IMR-90 (cell line): ENCODE measurements around the gene ZFPM1. TPM values are rescaled to one million over a fixed set of nuclear protein-coding genes. Genes with fewer than 3 reads are reported as not detected.

Source experiments
- ATAC-seq: fragments of 200-7000 bp; cut with Tn5 transposase; 2 replicates; pipeline ENCODE4 v1.9.1; 2020; ENCODE audit warnings: low read depth, mild to moderate bottlenecking, moderate library complexity
- BruUV-seq: library from RNA; stranded (reverse); fragments of 400-500 nt; replicated peaks from 2 replicates; lab custom pipeline; 2021; lab: Mats Ljungman, UMichigan
- CTCF ChIA-PET: fragments of 300-600 bp; formaldehyde crosslinking; extraction: SDS; loops from one replicate; lab custom pipeline; 2021; ENCODE audit warnings: antibody characterized with exemption; lab: Yijun Ruan, JAX
- POLR2A ChIA-PET: fragments of 300-600 bp; sonication (Branson Sonifier 250); formaldehyde crosslinking; loops from one replicate; lab custom pipeline; 2022; ENCODE audit warnings: antibody characterized with exemption; ENCODE audit not compliant: unreplicated experiment; lab: Charles Lee
- DNase-seq: peaks from one replicate; pipeline ENCODE4 v3.0.0; 2013
- H2AFZ ChIP-seq: replicated peaks from 2 replicates; pipeline ENCODE3; 2013; ENCODE audit warnings: low read length, mild to moderate bottlenecking; ENCODE audit not compliant: poor library complexity
- H2AK5ac ChIP-seq: 2 replicates; pipeline ENCODE4 v1.6.1; 2013; ENCODE audit warnings: low read depth, low read length, inconsistent platforms
- H2AK9ac ChIP-seq: replicated peaks from 2 replicates; pipeline ENCODE3; 2013; ENCODE audit warnings: mild to moderate bottlenecking, low read depth, low read length, moderate library complexity; ENCODE audit not compliant: poor library complexity
- H2BK120ac ChIP-seq: 2 replicates; pipeline ENCODE4 v1.6.1; 2013; ENCODE audit warnings: low read depth, low read length, inconsistent platforms
- H2BK15ac ChIP-seq: 3 replicates; pipeline ENCODE4 v1.6.1; 2013; ENCODE audit warnings: low read depth, low read length, inconsistent platforms
- H2BK20ac ChIP-seq: 2 replicates; pipeline ENCODE4 v1.6.1; 2013; ENCODE audit warnings: low read depth, mild to moderate bottlenecking, inconsistent platforms, low read length, moderate library complexity
- H2BK5ac ChIP-seq: 2 replicates; pipeline ENCODE4 v1.6.1; 2013; ENCODE audit warnings: mild to moderate bottlenecking, low read depth, low read length, inconsistent platforms; ENCODE audit not compliant: poor library complexity, severe bottlenecking
- H3K14ac ChIP-seq: replicated peaks from 2 replicates; pipeline ENCODE4 v1.6.1; 2013; ENCODE audit warnings: low read depth, low read length, inconsistent platforms
- H3K18ac ChIP-seq: 2 replicates; pipeline ENCODE4 v1.6.1; 2013; ENCODE audit warnings: low read depth, low read length, control low read depth
- H3K23ac ChIP-seq: 2 replicates; pipeline ENCODE4 v1.6.1; 2013; ENCODE audit warnings: low read depth, low read length, inconsistent platforms
- H3K27ac ChIP-seq: 2 replicates; pipeline ENCODE4 v1.5.1; 2013; ENCODE audit warnings: mild to moderate bottlenecking, control low read depth, low read length; ENCODE audit not compliant: insufficient read depth
- H3K27me3 ChIP-seq: 2 replicates; pipeline ENCODE4 v1.6.1; 2013; ENCODE audit warnings: low read length; ENCODE audit not compliant: control insufficient read depth, insufficient read depth
- H3K36me3 ChIP-seq: 2 replicates; pipeline ENCODE4 v1.6.1; 2013; ENCODE audit warnings: low read length, mixed read lengths; ENCODE audit not compliant: control insufficient read depth, insufficient read depth
- H3K4ac ChIP-seq: 2 replicates; pipeline ENCODE4 v1.6.1; 2013; ENCODE audit warnings: low read depth, low read length, inconsistent platforms
- H3K4me1 ChIP-seq: 2 replicates; pipeline ENCODE4 v1.6.1; 2013; ENCODE audit warnings: low read length, mixed read lengths; ENCODE audit not compliant: control insufficient read depth, insufficient read depth
- H3K4me2 ChIP-seq: 2 replicates; pipeline ENCODE4 v1.6.1; 2013; ENCODE audit warnings: low read depth, mild to moderate bottlenecking, control low read depth, low read length, moderate library complexity
- H3K4me3 ChIP-seq: 2 replicates; pipeline ENCODE4 v1.5.1; 2013; ENCODE audit warnings: low read depth, mild to moderate bottlenecking, control low read depth, low read length, moderate library complexity; ENCODE audit not compliant: insufficient read depth
- H3K56ac ChIP-seq: 2 replicates; pipeline ENCODE4 v1.6.1; 2013; ENCODE audit warnings: low read length, inconsistent platforms; ENCODE audit not compliant: insufficient read depth; ENCODE audit errors: extremely low read depth
- H3K79me1 ChIP-seq, 2 experiments: 2 replicates each; pipeline ENCODE4 v1.6.1; 2013; ENCODE audit warnings: low read length in 2 of 2, inconsistent platforms in 1 of 2, low read depth in 1 of 2
- H3K9ac ChIP-seq: 2 replicates; pipeline ENCODE4 v1.6.1; 2013; ENCODE audit warnings: low read depth, low read length, control low read depth
- H3K9me1 ChIP-seq: 2 replicates; pipeline ENCODE4 v1.6.1; 2013; ENCODE audit warnings: low read length, inconsistent platforms; ENCODE audit not compliant: insufficient read depth
- H3K9me3 ChIP-seq: 2 replicates; pipeline ENCODE4 v1.6.1; 2013; ENCODE audit warnings: low read length; ENCODE audit not compliant: control insufficient read depth, insufficient read depth
- H4K20me1 ChIP-seq: 2 replicates; pipeline ENCODE4 v1.6.1; 2013; ENCODE audit warnings: low read length, inconsistent platforms; ENCODE audit not compliant: insufficient read depth
- H4K5ac ChIP-seq: 2 replicates; pipeline ENCODE4 v1.6.1; 2013; ENCODE audit warnings: mild to moderate bottlenecking, low read depth, low read length, control low read depth
- H4K8ac ChIP-seq, 2 experiments: 2 replicates each; pipeline ENCODE4 v1.6.1; 2013; ENCODE audit warnings: low read depth in 2 of 2, low read length in 2 of 2, control low read depth in 1 of 2, inconsistent platforms in 1 of 2
- H4K91ac ChIP-seq: 2 replicates; pipeline ENCODE4 v1.6.1; 2013; ENCODE audit warnings: low read depth, low read length, inconsistent platforms; ENCODE audit not compliant: insufficient read depth
- BHLHE40 ChIP-seq: fragments of 150-350 bp; IDR thresholded peaks from 2 replicates; pipeline ENCODE4 v1.6.1; 2016; ENCODE audit warnings: mild to moderate bottlenecking, low read depth, low read length
- CEBPB ChIP-seq: IDR thresholded peaks from 2 replicates; pipeline ENCODE4 v1.6.1; 2012; ENCODE audit warnings: low read depth, low read length, improper control_type of control experiment
- CHD1 ChIP-seq: IDR thresholded peaks from 2 replicates; pipeline ENCODE4 v1.6.1; 2012; ENCODE audit warnings: low read depth, low read length, improper control_type of control experiment
- FOS ChIP-seq: fragments of 150-350 bp; IDR thresholded peaks from 2 replicates; pipeline ENCODE4 v1.6.1; 2016; ENCODE audit warnings: low read depth, low read length
- MAFK ChIP-seq: IDR thresholded peaks from 2 replicates; pipeline ENCODE4 v1.6.1; 2012; ENCODE audit warnings: low read depth, low read length, improper control_type of control experiment
- MAZ ChIP-seq: IDR thresholded peaks from 2 replicates; pipeline ENCODE4 v1.6.1; 2012; ENCODE audit warnings: low read depth, mild to moderate bottlenecking, low read length, improper control_type of control experiment, moderate library complexity, borderline replicate concordance
- MXI1 ChIP-seq: IDR thresholded peaks from 2 replicates; pipeline ENCODE4 v1.6.1; 2012; ENCODE audit warnings: low read depth, mild to moderate bottlenecking, low read length, moderate library complexity, borderline replicate concordance
- NFE2L2 ChIP-seq: fragments of 150-350 bp; IDR thresholded peaks from 2 replicates; pipeline ENCODE4 v1.6.1; 2016; ENCODE audit warnings: low read depth, mild to moderate bottlenecking, low read length
- RAD21 ChIP-seq: IDR thresholded peaks from 2 replicates; pipeline ENCODE4 v1.6.1; 2012; ENCODE audit warnings: low read length, improper control_type of control experiment
- RCOR1 ChIP-seq: IDR thresholded peaks from 2 replicates; pipeline ENCODE4 v1.6.1; 2012; ENCODE audit warnings: mild to moderate bottlenecking, low read length, improper control_type of control experiment; ENCODE audit not compliant: insufficient replicate concordance
- RFX5 ChIP-seq: IDR thresholded peaks from 2 replicates; pipeline ENCODE4 v1.8.0; 2012; ENCODE audit warnings: low read depth, mild to moderate bottlenecking, low read length, moderate library complexity
- SMC3 ChIP-seq: fragments of 150-350 bp; IDR thresholded peaks from 2 replicates; pipeline ENCODE4 v1.6.1; 2016; ENCODE audit warnings: low read depth, mild to moderate bottlenecking, antibody characterized with exemption, low read length, moderate library complexity
- WGBS, 2 experiments: methylation state at CpG; one replicate each; pipeline versions ENCODE4 v1.1.5 to v1.1.7; 2013; ENCODE audit warnings: missing lambda C conversion rate in 2 of 2; ENCODE audit not compliant: insufficient read length in 1 of 2; ENCODE audit errors: extremely low coverage in 2 of 2; 5-methylcytosine and 5-hydroxymethylcytosine counted together
- dilution Hi-C: fragments of 300-500 bp; cut with HindIII; formaldehyde crosslinking; loops from one replicate; pipeline ENCODE4 v1.14.3; 2018; ENCODE audit warnings: low sequenced_read_pairs; ENCODE audit not compliant: unreplicated experiment
- in situ Hi-C: fragments of 300-500 bp; cut with MboI; formaldehyde crosslinking; loops from 3 replicates; pipeline ENCODE4 v1.14.3; 2019; ENCODE audit warnings: low sequenced_read_pairs, inconsistent platforms, mixed read lengths
- intact Hi-C: fragments of 100-400 bp; cut with micrococcal nuclease; formaldehyde crosslinking; loops from 2 replicates; pipeline ENCODE4 v1.10.0; 2022
- polyA plus RNA-seq, 3 experiments: library from polyadenylated mRNA; depleted of rRNA; stranded (reverse); fragments of >200 nt; gene quantifications; 2 replicates each; pipeline ENCODE4 v1.2.3, GENCODE V29; 2012; ENCODE audit warnings: low replicate concordance in 1 of 3
- total RNA-seq: library from RNA; depleted of rRNA; stranded (reverse); fragments of >200 nt; gene quantifications from 2 replicates; pipeline ENCODE4 v1.2.3, GENCODE V29; 2012
- TF ChIP-seq, protein P1 (sequence below): fragments of 150-350 bp; IDR thresholded peaks from 2 replicates; pipeline ENCODE4 v1.6.1; 2017; ENCODE audit warnings: mild to moderate bottlenecking, antibody characterized with exemption, low read length, low read depth

The ZFPM1 gene
- total and polyA plus RNA-seq, 2 of the 4 experiments (the other 2 are of a cell fraction), result 0.36 to 1.1 TPM

DNA sequence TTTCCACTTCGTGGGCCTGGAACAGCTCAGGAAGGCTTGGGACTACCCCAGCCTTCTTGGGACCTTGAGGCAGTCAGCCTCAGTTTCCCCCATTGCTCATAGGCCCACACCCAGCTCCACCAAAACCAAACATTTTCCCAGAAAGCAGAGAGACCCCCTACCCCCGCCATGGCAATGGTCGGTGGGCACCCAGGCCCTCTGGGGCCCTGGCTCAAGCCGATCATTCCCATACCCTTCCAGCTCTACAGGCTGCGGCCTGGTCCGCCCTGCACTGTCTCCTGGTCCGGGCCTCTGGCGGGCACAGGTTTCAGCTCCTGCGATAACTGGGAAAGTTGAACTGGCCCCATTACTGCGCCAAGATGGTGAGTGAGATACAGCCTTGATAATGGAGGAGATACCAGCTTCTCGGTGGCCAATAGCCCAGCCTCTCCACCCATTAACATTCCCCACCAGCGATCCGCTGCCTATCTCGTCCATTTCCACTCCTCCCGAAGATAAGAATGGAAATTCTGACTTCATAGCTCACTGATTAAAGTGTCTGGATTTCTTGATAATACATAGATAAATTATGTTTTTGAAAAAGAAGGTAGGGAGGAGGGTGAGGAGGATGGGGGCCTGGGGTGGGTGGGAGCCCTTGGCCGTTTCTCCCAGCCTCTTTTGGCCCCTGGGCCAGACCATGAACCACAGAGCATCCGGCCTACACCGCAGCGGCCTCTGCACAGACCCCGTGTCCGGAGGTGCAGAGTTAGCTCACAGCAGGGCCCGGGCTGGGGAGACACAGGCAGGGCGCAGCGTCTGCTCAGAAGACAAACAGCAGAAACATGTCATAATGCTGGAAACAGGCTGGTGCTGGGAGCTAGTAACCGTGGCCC lies 11.6 kb downstream of the ZFPM1 start:
- no peak overlapping the region for H2AFZ ChIP-seq
- no peak overlapping the region for H3K56ac ChIP-seq
- H3K9me1 ChIP-seq, result no peaks in the 10 kb centered on the region
- no peaks in the 10 kb centered on the region for H3K27me3 ChIP-seq
- no peak overlapping the region for H3K4me3 ChIP-seq
- no peak for DNase-seq
- no peak overlapping the region for H2BK120ac ChIP-seq
- no peak overlapping the region for H3K23ac ChIP-seq
- H3K14ac ChIP-seq, result no peak overlapping the region
- intact Hi-C loops (no loop called here), dilution Hi-C loops (no loop called here), in situ Hi-C loops (no loop called here)
- H4K8ac ChIP-seq, result no peak overlapping the region
- peaks cover 2% of the 10 kb centered on the region; the same call in 1 of the 2 replicates for H3K4me1 ChIP-seq
- no peaks in the 10 kb centered on the region for H3K36me3 ChIP-seq
- H2BK15ac ChIP-seq, result no peak overlapping the region
- POLR2A ChIA-PET, result no interaction called here
- H3K79me1 ChIP-seq, result peaks cover 10 to 33% of the 10 kb centered on the region in 2 experiments
- H3K18ac ChIP-seq, result no peak overlapping the region
- H3K4ac ChIP-seq, result no peak overlapping the region
- CTCF ChIA-PET, result no interaction called here
- WGBS, 2 experiments, result 80% methylated on average over 7 of the region's 25 CpGs; no CpG with 5 or more reads in 1 of the 2 experiments
- H3K27ac ChIP-seq, result no peak overlapping the region
- no peaks in the 10 kb centered on the region for H3K9me3 ChIP-seq
- no peak overlapping the region for H4K91ac ChIP-seq
- H2AK5ac ChIP-seq, result no peak overlapping the region; the same call in 1 of the 2 replicates
- peak; percentile 12; the same call in 1 of the 2 replicates for ATAC-seq
- peak overlapping the region; percentile 42 for H2AK9ac ChIP-seq
- H3K4me2 ChIP-seq, result no peak overlapping the region
- BruUV-seq, result no TSS peak
- H4K5ac ChIP-seq, result no peak overlapping the region
- no peak overlapping the region for H2BK5ac ChIP-seq
- no peak overlapping the region for H2BK20ac ChIP-seq
- peaks cover 60% of the 10 kb centered on the region for H4K20me1 ChIP-seq
- TF ChIP-seq RFX5 (no peak), FOS (no peak), NFE2L2 (no peak), SMC3 (no peak), MAZ (no peak), BHLHE40 (no peak), RCOR1 (no peak), CEBPB (no peak), MXI1 (no peak), MAFK (no peak), CHD1 (no peak), RAD21 (no peak)
- TF ChIP-seq, protein P1, sequence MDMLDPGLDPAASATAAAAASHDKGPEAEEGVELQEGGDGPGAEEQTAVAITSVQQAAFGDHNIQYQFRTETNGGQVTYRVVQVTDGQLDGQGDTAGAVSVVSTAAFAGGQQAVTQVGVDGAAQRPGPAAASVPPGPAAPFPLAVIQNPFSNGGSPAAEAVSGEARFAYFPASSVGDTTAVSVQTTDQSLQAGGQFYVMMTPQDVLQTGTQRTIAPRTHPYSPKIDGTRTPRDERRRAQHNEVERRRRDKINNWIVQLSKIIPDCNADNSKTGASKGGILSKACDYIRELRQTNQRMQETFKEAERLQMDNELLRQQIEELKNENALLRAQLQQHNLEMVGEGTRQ, result no peak
- no peak overlapping the region for H3K9ac ChIP-seq
